GM12878 (cell line): Measurements from ENCODE around the gene TMEM250. TPM values are rescaled to one million over a fixed set of nuclear protein-coding genes. Genes with fewer than 3 reads are reported as not detected.
A peak's percentile ranks its signal among the peaks of the same experiment; 100 is the strongest.

Experiments
- BHLHE40 ChIP-seq, 2 experiments: fragments of 450-650 bp in 1 of 2; IDR thresholded peaks; 2 replicates each; pipeline ENCODE4 v1.6.1; 2011 to 2017; ENCODE audit warnings: low read depth in 2 of 2, borderline replicate concordance in 1 of 2, improper control_type of control experiment in 1 of 2, low read length in 1 of 2, mild to moderate bottlenecking in 1 of 2
- CBFB ChIP-seq: IDR thresholded peaks from 2 replicates; pipeline ENCODE4 v1.6.1; 2016; ENCODE audit warnings: antibody characterized with exemption, low read depth
- CBX5 ChIP-seq: sonication (generic); IDR thresholded peaks from 2 replicates; pipeline ENCODE4 v1.6.1; 2016; ENCODE audit warnings: low read depth, moderate library complexity, mild to moderate bottlenecking, inconsistent platforms
- CEBPB ChIP-seq, 2 experiments: fragments of 150-350 bp in 1 of 2; IDR thresholded peaks; 2 replicates each; pipeline ENCODE4 v1.6.1; 2012 to 2014; ENCODE audit warnings: low read depth in 2 of 2, low read length in 2 of 2, borderline replicate concordance in 1 of 2, inconsistent platforms in 1 of 2
- ELK1 ChIP-seq: IDR thresholded peaks from 2 replicates; pipeline ENCODE4 v1.6.1; 2012; ENCODE audit warnings: low read depth, low read length, improper control_type of control experiment
- FOXK2 ChIP-seq: fragments of 450-650 bp; IDR thresholded peaks from 2 replicates; pipeline ENCODE4 v1.6.1; 2017; ENCODE audit warnings: mild to moderate bottlenecking, moderate library complexity
- IKZF1 ChIP-seq: fragments of 450-650 bp; conservative IDR thresholded peaks from 2 replicates; pipeline ENCODE4 v1.6.1; 2017; ENCODE audit warnings: antibody characterized with exemption, mild to moderate bottlenecking
- LARP7 ChIP-seq: fragments of 450-650 bp; IDR thresholded peaks from 2 replicates; pipeline ENCODE4 v1.6.1; 2017; ENCODE audit warnings: mild to moderate bottlenecking
- NFXL1 ChIP-seq: fragments of 450-650 bp; IDR thresholded peaks from 2 replicates; pipeline ENCODE4 v1.6.1; 2017; ENCODE audit warnings: antibody characterized with exemption, mild to moderate bottlenecking, borderline replicate concordance
- PBX3 ChIP-seq: IDR thresholded peaks from 2 replicates; pipeline ENCODE4 v1.6.1; 2011; ENCODE audit warnings: mild to moderate bottlenecking, low read depth, low read length, moderate library complexity; ENCODE audit not compliant: insufficient replicate concordance
- SKIL ChIP-seq: fragments of 450-650 bp; IDR thresholded peaks from 2 replicates; pipeline ENCODE4 v1.6.1; 2017; ENCODE audit warnings: mild to moderate bottlenecking, low read depth, inconsistent platforms; ENCODE audit not compliant: poor library complexity, severe bottlenecking
- SMARCA5 ChIP-seq: fragments of 450-650 bp; IDR thresholded peaks from 2 replicates; pipeline ENCODE4 v1.6.1; 2017; ENCODE audit warnings: mild to moderate bottlenecking
- SPI1 ChIP-seq: IDR thresholded peaks from 2 replicates; pipeline ENCODE4 v1.6.1; 2011; ENCODE audit warnings: low read depth, mild to moderate bottlenecking, low read length, moderate library complexity, borderline replicate concordance; ENCODE audit not compliant: insufficient read depth
- ZNF592 ChIP-seq: fragments of 450-650 bp; IDR thresholded peaks from 2 replicates; pipeline ENCODE4 v1.6.1; 2017; ENCODE audit warnings: mild to moderate bottlenecking, moderate library complexity
- ZNF687 ChIP-seq: fragments of 450-650 bp; IDR thresholded peaks from 2 replicates; pipeline ENCODE4 v1.6.1; 2017; ENCODE audit warnings: mild to moderate bottlenecking, moderate library complexity
- polyA plus RNA-seq, 11 experiments: library from polyadenylated mRNA; depleted of rRNA in 4 of 11; unstranded in 6 of 11; stranded (reverse) in 5 of 11; fragments of >200 nt; fragmentation: Nextera tagmentation in 4 of 11; fragmentation: Illumina TruSeq in 1 of 11; extraction: Ambion mirVana in 4 of 11; extraction: Trizol in 1 of 11; gene quantifications; 1 replicate in 1 of 11; 2 replicates in 10 of 11; pipeline versions ENCODE4 v1.2.1 to v1.2.3, GENCODE V29; 2011 to 2016; ENCODE audit warnings: inconsistent platforms in 2 of 11, missing spikeins in 2 of 11, low read depth in 1 of 11
- total RNA-seq, 4 experiments: library from RNA; depleted of rRNA in 3 of 4; stranded (reverse); fragments of >200 nt in 3 of 4; fragmentation: Illumina TruSeq in 1 of 4; extraction: Trizol in 1 of 4; gene quantifications; 2 replicates each; pipeline versions ENCODE4 v1.2.1 to v1.2.3, GENCODE V29; 2013 to 2021

The TMEM250 gene
- total and polyA plus RNA-seq, 10 of the 15 experiments (the other 5 are each of a cell fraction or from before 2014, with no cell fraction given) = 0.39 to 39.9 (median 8.5) TPM

GRCh38 chr9:136093995-136094881 is 24.4 kb downstream of the TMEM250 start (continued):
- peak; percentile 77 for TF ChIP-seq ZNF687
- TF ChIP-seq ZNF592 = no peak
- TF ChIP-seq PBX3 = no peak
- TF ChIP-seq ELK1 = no peak
- no peak for TF ChIP-seq CBX5
- no peak for TF ChIP-seq CEBPB (IDR thresholded peaks at IDR 0.05; ENCODE audit: borderline replicate concordance in 1 of 2, low read depth in 2 of 2, low read length in 2 of 2)
- TF ChIP-seq LARP7 = no peak; the same call in 1 of the 2 replicates
- TF ChIP-seq BHLHE40 (IDR thresholded peaks at IDR 0.05; ENCODE audit: borderline replicate concordance in 1 of 2, low read depth in 2 of 2, low read length in 1 of 2) = peak in 1 of 2 experiments; percentile 54; a peak in 2 of 4 replicates
- TF ChIP-seq SMARCA5 = no peak
- no peak for TF ChIP-seq CBFB
- TF ChIP-seq SPI1 = no peak
- no peak for TF ChIP-seq SKIL
- TF ChIP-seq IKZF1 = no peak; the same call in 1 of the 2 replicates
- no peak for TF ChIP-seq NFXL1
- no peak for TF ChIP-seq FOXK2
